Stimulated activated CD8-positive, alpha-beta memory T cell treated with anti-CD3 and anti-CD28 coated beads, Interleukin-4, amount 100 ng/mL, for 48 hours (primary cell): ENCODE data around the gene RUFY3.
"Not testable (repeated sequence)": the region's sequence is repeated elsewhere in the genome, so short reads cannot be mapped to it uniquely, and the experiment has no call there.

Source experiments
- DNase-seq: peaks from one replicate; pipeline ENCODE4 v3.0.0-alpha.2; 2020

RUFY3 gene, protein sequence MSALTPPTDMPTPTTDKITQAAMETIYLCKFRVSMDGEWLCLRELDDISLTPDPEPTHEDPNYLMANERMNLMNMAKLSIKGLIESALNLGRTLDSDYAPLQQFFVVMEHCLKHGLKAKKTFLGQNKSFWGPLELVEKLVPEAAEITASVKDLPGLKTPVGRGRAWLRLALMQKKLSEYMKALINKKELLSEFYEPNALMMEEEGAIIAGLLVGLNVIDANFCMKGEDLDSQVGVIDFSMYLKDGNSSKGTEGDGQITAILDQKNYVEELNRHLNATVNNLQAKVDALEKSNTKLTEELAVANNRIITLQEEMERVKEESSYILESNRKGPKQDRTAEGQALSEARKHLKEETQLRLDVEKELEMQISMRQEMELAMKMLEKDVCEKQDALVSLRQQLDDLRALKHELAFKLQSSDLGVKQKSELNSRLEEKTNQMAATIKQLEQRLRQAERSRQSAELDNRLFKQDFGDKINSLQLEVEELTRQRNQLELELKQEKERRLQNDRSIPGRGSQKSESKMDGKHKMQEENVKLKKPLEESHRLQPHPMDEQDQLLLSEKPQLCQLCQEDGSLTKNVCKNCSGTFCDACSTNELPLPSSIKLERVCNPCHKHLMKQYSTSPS

DNA sequence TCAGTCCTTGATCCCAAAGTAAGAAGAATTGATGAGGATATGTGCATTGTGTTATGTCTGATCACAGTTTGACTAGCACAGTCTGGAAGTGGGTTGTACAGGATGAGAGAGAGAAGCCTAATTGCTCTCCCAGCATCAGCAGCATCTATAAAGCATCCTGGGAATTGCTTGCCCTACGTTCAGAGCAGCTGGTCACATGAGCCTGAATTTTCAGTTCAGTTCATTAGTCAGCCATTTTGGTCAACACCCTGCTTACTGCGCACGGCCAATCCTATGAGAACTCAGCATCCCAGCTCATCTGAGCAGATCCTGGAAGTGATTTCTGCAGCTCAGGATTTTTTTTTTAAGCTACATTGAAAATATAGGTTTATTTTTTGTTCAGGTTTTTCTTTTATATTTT is at the start of gene RUFY3:
Gene RUFY3 (plus strand): TSS at position 218 of the 400 bp plus-strand sequence. CDS start 610 bp downstream, outside the sequence.
- DNase-seq = no peak

DNA sequence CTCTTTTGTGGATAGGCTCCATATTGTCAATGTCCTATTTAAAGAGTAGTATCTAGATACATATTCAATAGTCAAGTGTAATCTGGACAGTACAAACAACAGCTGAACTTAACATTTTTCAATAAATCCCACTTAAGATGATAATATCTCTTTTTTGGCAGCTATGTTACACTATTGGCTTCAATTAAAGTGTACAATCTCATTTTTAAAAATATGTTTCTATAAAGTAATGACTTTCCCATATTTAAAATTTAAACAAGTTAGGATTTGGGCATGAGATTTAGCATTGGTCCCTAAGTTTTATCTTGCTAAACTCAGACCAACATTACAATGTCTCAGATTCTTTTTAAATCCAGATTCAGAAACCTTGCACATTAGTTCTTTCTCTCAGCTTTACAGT is 47.6 kb upstream of the RUFY3 start:
- no peak for DNase-seq

DNA sequence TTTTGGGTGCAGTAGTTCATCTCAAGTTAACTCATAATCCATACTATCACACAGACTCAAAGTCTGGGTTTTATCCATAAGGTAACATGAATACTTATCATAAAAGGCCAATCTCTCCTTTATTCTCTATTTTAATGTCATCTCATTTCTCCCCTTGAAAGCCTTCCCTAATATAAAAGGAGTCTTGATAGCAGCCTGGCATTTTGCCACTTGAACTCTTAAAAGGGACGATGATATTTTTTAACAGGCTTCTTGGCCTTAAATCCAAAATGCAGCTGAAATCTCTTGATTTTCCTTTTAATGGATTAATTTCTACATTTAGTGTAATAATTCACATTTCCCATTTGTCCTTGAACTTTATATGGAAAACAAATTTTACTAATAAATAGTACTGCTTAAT is 47.0 kb upstream of the RUFY3 start:
- no peak for DNase-seq

DNA sequence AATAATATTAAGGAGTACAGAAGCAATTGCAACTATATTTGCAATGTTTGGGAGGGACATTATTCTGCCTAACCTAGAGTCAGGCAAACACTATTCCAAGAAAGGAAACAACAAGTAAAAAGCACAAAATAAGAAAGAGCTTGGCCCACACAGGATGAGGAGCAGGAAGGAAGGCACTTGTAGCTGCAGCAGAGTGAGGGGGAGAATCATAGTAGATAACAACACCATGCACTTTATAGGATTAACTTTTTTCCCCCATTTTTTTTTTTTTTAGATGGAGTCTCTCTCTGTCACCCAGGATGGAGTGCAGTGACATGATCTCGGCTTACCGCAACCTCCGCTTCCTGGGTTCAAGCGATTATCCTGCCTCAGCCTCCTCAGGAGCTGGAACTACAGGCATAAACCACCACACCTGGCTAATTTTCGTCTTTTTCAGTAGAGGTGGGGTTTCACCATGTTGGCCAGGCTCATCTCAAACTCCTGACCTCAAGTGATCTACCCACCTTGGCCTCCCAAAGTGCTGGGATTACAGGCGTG is 45.1 kb upstream of the RUFY3 start:
- no peak for DNase-seq

DNA sequence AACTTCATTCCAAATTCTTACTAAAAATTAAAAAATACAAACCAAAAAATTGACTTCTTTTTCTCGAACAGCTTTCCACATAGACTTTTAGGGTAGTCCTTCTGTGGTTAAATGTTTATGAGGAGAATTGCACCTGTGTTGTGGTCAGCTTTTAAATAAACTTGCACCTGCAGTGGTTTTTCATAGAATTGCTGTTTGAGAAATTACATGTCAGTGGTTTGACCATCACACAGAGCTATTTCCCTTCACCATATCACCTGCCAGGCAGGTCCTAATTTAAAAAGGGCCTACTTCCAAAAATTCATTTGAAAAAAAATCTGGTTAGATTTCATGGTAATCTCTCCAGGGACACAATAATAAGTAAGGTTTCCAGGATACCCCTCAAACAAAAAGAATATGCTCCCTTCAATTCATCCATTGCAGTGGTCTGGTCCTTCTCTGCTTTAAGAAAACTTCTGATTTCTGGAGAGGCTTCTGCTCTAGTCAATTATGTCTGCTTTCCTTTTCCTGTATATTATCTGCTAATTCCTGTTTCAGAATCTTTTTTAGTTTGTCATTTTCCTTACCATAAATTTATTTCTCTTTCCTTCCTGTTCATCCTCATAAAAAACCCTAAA is 43.3 kb upstream of the RUFY3 start:
- no peak for DNase-seq

DNA sequence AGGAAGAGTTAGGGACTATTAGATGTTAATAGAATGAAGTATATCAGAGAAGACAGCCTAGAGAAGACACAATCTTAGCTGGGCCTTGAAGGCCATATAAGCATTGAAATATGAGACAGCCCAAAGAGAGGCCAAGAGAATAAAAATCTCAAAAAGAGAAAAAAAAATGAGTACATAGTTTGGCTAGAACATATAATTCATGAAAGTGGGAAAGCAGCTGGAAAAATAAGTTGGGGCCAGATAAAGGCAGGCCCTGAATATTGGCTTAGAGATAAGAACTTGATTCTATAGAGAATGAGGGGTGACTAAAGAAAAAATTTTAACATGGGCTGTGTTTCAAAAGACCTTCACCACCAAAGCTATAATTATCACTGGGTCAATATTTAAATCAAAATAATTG is 40.8 kb upstream of the RUFY3 start:
- DNase-seq = no peak

DNA sequence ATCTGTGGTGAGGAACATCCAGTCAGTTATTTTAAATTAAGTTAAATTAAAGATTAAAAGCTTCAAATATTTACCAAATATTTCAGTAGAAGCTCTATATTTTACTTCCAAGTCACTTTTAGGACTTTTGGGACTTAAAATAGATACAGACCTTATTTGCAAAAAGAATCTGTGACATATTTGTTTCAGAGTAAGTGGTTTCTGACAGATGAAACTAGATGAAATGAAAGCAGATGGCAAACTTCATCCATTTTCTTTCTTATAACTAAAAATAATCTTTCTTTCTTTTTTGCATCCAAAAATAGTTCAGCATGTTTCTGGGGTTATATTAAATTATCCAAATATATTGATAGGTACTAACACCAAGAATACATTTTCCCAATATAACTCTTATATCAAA is 40.1 kb upstream of the RUFY3 start:
- DNase-seq = no peak

DNA sequence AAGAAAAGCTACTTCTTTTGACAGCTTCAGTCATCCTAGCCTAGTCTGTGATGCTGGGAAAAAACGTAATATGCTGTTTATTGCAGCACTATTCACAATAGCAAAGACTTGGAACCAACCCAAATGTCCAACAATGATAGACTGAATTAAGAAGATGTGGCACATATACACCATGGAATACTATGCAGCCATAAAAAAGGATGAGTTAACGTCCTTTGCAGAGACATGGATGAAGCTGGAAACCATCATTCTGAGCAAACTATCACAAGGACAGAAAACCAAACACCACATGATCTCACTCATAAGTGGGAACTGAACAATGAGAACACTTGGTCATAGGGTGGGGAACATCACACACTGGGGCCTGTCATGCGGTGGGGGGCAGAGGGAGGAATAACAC is 39.6 kb upstream of the RUFY3 start:
- DNase-seq = not testable (repeated sequence)

DNA sequence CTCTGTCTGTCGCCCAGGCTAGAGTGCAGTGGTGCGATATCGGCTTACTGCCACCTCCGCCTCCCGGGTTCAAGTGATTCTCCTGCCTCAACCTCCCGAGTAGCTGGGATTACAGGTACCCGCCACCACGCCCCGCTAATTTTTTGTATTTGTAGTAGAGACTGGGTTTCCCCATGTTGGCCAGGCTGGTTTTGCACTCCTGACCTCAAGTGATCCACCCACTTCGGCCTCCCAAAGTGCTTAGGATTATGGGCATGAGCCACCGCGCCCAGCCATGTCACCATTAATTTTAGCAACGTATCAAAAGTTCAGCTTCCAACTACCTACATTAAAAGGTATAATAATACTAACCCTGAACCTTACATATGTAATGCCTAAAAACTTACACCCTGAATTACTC is 34.4 kb upstream of the RUFY3 start:
- peak; percentile 41 for DNase-seq

DNA sequence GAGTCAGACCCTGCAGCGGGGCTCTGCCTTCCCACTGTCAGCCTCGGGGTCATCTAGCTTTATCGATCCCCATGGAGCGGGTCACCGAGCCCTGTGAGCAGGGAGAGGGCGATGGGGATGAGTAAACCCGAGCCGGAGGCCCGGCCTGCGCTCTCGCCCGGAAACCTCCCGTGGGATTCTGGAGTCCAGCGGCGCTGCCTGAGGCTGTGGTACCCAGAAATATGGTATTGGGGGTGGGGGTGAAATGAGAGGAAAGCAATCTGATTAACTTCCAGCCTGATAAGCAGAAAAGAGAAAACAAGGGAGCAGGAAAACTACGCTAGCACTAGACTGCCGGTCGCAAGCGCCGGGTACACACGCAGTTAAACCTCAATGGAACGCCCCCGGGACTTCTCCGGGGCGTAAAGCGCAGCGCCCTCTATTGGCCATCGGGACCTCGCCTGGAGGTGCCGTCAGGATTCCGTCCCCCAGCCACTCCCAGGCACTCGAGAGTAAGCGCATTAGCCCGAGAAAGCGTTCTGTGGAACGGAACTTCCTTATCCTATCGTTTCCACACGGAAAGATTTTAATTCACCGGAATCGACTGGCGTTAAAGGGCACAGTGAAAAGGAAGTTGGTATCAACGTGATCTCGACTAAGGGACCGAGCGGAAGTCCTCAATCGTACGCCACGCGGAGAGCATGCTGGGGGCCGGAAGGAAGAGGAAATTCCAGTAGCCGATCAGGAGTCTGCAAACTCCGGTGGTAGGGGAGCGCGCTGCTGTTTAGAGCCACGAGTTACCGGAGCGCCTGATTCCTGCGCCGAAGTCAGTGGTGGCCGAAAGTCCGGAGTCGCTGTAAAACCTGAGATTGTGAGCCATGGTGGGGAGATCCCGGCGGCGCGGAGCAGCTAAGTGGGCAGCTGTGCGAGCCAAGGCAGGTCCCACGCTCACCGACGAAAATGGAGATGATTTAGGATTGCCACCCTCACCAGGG is 33.7 kb upstream of the RUFY3 start, which contains the start of gene UTP3:
Gene UTP3 (plus strand): TSS at position 712 of the 974 bp plus-strand sequence. CDS start 146 bp downstream, at position 858.
- DNase-seq = peak; percentile 95

DNA sequence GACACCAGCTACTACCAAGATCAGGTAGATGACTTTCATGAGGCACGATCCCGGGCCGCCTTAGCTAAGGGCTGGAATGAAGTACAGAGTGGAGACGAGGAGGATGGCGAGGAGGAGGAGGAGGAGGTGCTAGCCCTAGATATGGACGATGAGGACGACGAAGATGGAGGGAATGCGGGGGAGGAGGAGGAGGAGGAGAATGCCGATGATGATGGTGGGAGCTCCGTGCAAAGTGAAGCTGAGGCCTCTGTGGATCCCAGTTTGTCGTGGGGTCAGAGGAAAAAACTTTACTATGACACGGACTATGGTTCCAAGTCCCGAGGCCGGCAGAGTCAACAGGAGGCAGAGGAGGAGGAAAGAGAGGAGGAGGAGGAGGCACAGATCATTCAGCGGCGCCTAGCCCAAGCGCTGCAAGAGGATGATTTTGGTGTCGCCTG is 33.0 kb upstream of the RUFY3 start:
- peak; percentile 48 for DNase-seq

DNA sequence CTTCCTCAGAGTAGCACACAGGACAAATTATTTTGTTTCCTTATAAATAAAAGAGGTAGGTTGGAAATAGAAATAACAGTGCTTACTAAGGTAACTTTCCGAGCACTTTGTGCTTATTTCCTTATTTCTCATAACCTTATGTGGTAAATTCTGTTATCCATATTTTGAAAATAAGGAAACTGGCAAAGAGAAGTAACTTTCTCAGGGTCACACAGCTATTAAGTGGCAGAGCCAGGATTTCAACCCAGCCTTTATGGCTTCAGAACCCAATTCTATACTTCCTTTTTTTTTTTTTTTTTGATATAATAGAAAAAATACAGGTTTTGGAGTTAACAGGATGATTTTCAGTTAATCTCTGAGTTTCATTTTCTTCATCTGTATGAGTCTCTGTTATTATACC is 30.1 kb upstream of the RUFY3 start:
- no peak for DNase-seq

DNA sequence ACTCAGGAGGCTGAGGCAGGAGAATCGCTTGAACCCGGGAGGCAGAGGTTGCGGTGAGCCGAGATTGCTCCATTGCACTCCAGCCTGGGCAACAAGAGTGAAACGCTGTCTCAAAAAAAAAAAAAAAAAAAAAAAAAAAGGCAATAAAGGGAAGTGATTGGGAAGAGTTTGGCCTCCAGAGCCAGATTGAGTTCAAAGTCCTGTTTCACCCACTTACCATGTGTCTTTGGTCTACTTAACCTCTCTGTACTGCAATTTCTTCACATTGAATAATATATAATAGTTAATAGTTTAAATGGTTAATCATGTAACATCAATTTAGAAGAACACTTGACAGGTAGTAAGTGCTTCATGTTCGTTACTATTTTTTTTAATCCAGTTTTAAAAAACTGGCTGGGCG is 27.1 kb upstream of the RUFY3 start:
- DNase-seq = not testable (repeated sequence)

DNA sequence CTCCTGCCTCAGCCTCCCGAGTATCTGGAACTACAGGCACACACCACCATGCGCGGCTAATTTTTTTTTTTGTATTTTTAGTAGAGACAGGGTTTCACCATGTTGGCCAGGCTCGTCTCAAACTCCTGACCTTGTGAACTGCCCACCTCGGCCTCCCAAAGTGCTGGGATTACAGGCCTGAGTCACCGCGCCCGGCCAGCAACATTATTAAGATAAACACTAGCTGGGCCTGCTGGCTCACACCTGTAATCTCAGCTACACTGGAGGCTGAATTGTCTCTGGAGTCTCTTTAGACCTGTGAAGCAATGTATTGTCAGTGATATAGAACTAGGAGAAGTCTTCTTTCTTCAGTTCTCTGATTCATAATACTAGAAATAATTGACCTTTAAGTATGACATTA is 23.3 kb upstream of the RUFY3 start:
- not testable (repeated sequence) for DNase-seq

DNA sequence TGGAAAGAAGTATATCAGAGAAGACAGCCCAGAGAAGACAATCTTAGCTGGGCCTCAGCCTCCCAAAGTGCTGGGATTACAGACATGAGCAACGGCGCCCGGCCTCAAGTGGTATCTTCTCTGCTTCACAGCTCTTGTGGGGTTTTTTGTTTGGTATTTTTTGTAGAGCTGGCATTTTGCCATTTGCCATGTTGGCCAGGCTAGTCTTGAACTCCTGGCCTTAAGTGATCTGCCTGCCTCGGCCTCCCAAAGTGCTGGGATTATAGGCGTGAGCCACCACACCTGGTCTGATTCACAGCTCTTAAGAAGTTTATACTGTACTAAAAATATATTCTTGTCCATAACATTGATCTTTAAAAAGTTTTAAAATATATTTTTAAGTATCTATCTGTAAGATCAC is 21.1 kb upstream of the RUFY3 start:
- DNase-seq = no peak

DNA sequence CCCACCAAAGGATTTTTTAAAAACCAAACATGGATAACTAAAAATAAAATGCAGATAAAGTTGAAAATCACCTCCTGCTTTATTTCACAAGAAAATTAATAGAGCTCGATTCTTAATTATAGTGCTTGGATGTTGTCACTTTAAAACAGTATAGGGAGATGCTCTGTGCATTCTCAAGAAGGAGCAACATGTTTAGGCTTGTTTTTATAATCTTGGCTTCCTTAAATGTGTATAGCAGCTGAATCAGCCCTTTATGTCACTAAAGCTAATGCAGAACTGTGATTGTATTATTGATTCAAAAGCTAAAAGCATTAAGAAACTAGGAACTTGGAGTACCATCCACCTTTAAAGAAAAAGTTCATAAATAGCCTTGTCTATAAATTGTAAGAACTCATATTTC is 20.5 kb upstream of the RUFY3 start:
- no peak for DNase-seq

DNA sequence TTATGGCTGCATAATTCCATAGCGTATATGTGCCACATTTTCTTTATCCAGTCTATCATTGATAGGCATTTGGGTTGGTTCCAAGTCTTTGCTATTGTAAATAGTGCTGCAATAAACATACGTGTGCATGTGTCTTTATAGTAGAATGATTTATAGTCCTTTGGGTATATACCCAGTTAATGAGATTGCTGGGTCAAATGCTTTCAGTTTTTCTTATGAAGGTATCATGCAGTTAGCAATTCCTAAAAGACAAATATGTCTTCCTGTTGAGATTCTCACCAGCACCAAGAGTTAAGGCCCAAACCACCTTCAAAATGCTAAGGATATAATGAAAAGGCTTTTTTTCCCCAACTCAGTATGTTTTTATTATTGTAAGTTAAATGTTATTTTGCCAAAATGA is 19.2 kb upstream of the RUFY3 start:
- not testable (repeated sequence) for DNase-seq

DNA sequence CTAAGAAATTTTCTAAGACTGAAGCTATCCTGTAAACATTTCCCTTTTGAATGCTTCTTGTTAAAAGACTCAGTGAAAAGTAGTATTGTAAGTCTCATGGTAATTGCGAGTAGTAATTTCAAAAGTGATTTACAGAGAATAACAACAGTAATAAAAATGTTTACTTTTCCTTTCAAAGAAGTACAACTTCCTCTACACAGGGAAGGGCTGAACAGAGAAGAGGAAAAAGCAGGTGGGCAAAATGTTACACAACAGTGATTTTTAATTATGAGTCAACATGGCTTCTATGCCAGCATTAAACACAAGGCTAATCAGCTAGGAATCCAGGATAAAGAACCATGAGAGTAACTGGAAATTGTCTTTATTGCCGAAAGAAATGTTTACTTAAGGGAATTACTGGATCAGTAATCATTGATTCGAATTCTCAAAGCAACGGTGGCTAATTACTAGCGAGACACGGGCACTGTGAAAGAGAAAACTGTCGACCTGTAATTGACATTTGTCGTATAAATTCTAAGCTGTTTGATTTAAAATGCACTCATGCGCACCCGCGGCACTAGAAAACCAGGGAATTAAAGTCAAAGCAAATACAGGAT is 18.0 kb upstream of the RUFY3 start:
- no peak for DNase-seq

DNA sequence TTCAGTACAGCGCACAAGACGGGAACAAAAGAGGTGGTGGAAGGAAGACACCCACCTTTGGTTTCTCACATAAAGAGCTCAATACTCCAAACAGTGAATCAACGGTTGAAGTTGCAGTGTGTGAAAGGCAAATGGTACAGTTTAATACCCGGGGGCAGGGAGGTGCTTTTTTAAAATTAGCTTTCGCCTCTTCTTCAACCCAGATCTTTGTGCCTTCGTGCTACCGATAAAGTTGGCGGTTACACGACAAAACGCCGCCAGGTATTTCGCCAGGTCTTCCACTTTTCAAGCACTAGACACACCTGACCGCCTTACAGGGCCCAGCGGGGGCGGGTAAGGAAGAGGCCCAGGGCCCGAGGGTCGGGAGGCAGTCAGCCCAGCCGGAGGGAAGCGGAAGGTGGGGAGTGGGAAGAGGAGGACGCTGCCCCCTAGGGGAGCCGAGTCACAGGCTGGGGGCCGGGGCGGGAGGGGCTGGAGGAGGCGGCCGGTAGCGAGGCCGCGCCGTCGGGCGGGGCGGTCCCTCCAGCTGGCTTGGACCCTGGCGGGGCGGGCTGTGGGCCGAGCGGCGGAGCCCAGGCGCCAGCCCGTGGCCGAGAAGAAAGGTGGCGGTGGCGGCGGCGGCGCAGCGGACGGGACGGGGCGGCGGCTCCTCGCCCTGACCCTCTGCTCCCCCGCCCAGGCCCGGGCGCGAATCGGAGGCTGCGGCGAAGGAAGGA is 17.4 kb upstream of the RUFY3 start:
- DNase-seq = peak; percentile 69

DNA sequence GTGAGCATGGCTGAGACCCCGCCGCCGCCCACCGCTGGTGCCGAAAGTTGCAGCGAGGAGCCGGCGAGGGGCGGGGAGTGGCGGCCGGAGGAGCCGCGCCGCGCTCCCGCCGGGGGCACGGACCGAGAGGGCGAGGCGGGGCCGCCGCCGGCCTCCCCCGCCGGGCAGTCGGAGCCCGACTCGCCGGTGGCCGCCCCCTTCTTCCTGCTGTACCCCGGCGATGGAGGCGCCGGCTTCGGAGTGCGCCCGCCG is 16.9 kb upstream of the RUFY3 start:
- no peak for DNase-seq

DNA sequence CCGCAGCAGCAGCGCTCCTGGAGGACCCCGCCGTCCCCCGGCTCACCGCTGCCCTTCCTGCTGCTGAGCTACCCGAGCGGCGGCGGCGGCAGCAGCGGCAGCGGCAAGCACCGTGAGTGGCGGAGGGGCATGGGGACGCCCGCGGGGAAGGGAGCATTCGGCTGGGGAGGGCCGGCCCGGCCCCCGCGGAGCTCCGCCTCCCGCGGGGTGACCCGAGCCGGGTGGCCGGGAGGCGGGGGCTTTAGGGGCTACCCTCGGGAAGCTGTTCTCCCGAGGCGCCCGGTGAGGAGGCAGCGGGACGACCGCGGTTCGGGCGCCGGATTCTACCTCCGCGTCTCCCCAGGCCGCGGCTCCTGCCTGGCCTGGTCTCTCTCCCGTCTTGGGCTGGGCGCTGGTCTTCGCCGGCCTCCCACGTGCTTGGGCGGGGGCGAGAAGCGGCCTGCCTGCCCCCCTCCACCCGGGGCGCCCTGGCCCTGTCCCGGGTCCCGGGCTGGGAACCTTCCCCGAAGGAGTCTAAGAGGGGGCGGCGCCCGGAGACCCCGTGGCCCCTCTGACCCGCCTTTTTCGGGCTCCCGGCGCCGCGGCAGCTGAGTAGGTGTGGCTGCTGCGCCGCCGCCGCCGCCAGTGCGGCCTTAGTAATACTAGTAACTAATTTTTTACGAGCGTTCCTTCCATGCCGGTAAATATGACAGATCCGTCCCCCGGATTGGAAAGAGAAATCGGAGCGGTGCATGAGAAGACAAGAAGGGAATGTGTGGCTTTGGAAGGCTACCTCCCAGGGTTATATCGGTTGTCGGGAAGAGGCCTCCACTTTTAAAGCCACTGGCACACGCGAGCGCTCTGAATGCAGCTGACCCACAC is 16.4 kb upstream of the RUFY3 start:
- peak; percentile 80 for DNase-seq
